K562 treated with DMSO at 1 percent for 4 hours (cell line): ENCODE results near the gene S100A5. TPM values are rescaled to one million over a fixed set of nuclear protein-coding genes. Genes with fewer than 3 reads are reported as not detected.

Experiments used
- total RNA-seq: library from RNA; unstranded; fragments of 300-600 nt; gene quantifications from 2 replicates; pipeline ENCODE4 v1.2.3, GENCODE V29; 2022; ENCODE audit not compliant: insufficient read depth

S100A5 gene, protein sequence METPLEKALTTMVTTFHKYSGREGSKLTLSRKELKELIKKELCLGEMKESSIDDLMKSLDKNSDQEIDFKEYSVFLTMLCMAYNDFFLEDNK
- total RNA-seq = not detected in 2 replicates

DNA sequence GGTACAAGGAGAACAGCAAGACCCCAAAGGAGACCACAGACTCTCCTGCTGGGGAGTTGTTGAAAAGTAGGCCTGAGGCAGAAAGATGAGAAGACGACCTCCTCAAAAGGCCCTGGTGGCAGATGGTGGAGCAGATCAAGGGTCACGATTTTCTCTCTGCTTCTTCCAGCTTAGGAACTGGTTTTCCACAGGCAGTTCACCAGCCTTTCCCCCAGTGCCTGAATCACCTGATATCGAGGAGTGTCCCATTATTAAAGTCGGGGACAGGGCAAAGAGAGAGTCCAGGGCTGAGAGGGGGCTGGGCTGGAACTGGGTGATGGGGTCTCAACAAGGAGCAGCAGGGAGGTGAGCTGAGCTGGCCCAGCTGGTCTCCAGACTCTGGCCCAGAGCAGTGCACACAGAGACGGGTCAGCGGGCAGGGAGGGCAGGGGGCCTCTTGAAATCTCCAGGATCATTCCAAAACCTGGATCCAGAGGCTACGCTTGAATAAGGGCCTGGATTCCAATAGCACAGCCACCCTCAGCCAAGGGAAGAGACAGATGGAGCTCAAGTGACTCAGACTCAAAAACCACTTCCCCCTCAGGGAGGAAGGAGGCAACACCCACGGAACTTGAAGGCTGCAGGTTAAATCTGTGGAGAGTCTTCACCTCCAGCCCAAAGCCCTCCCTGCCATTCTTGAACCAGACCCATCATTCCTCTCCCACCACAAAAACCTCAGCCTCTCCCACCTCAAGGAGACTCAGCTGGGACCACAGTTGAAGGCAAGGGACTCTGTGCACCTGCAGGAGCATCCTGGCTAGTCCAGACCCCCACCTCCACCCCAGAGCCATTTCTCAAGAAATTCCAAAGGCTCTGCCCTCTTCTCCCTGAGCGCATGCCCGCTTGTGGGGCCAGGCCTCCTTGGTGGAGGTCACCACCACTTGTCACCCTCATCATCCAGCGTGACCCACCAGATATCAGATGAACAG, at the start of gene S100A5:
TSS of gene S100A5 (minus strand) at position 541 of the 968 bp plus-strand sequence. CDS start 743 bp downstream, outside the sequence.

DNA sequence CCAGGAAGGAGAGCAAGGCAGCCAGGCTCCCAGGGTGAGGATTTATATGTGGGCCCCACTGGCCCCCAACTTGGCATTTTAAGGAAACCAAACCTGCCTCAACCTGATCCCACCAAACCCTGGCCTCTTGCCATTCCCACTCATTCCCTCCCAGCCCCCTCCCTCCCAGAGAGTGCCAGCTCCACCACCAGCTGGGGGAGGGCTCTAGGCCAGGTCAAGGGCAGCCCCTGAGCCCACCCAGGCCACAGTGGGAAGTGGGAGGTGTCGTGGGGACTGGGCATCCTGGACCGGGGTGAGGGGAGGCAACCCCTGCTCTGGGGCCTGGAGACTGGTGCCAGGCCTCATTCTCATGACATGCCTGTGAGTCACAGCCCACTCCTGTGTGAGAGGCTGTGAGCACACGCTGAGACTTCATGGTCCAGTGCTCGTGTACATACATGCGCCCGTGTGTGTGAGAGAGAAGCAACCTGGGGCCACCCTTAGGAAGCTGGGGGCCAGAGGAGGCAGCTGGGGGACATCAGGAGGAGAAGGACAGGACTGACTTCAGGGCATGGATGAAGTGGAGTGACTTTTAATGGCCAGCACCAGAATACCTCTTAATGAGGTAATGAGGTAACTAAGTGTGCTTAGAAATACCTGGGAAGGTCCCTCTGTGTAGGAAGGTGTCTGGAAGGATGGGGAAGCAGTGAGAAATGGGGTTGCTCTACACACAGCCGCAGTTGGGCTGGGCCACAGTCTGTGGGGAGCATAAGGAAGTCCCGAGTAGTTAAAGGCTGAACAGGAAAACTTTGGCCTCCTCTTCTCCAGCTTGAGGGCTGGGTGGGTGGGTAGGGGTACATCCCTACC, 25.0 kb upstream of the S100A5 start, which contains the start of gene S100A2:
TSS of gene S100A2 (minus strand) at position 316 of the 846 bp plus-strand sequence. CDS start 1,967 bp downstream, outside the sequence.

DNA sequence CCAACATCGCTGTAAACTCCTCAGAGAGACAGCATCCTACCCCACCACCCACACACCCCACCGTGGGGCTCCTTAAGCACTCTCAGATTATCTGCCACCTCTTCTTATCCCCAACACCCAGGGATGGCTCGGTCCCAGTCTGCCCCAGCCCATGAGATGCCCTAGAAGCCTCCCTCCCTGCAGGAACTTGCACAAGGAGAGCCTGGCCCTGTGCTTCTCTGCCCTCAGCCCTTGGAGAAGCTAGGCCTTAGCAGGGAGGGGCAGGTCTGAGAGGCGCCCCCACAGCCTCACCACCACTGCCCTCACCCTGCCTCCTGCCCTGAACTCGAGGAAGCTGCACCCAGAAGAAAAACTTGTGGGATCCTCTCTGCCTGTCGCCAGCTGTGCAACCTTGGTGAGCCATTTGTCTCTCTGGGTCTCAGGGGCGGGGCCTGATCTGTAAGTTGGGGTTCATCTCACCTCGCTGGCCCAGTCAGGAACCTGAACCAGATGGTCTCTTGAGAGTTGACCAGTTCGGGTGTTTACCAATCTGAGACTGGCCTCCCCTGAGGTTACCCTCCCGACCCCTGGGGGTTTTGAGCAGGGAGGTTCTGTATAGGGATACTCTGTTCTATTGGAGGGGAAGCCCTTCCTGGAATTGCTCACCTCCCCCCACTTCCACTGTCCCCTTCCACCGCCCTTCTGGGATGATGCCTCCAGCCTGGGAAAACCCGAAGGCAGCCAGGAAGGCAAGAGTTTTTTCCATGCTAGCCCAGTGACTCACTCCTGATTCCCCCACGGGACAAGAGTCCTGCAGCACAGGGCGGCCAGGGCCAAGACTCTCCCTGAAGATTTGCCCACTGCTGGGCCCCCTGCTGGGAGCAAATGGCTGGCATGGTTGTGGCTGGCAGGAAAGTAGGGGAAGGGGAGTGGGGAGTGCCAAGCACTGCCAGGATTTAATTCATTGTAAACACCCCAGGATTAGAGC, 8.3 kb upstream of the S100A5 start, which contains the start of gene S100A3:
TSS of gene S100A3 (minus strand) at position 537 of the 967 bp plus-strand sequence. CDS start 773 bp downstream, outside the sequence.

DNA sequence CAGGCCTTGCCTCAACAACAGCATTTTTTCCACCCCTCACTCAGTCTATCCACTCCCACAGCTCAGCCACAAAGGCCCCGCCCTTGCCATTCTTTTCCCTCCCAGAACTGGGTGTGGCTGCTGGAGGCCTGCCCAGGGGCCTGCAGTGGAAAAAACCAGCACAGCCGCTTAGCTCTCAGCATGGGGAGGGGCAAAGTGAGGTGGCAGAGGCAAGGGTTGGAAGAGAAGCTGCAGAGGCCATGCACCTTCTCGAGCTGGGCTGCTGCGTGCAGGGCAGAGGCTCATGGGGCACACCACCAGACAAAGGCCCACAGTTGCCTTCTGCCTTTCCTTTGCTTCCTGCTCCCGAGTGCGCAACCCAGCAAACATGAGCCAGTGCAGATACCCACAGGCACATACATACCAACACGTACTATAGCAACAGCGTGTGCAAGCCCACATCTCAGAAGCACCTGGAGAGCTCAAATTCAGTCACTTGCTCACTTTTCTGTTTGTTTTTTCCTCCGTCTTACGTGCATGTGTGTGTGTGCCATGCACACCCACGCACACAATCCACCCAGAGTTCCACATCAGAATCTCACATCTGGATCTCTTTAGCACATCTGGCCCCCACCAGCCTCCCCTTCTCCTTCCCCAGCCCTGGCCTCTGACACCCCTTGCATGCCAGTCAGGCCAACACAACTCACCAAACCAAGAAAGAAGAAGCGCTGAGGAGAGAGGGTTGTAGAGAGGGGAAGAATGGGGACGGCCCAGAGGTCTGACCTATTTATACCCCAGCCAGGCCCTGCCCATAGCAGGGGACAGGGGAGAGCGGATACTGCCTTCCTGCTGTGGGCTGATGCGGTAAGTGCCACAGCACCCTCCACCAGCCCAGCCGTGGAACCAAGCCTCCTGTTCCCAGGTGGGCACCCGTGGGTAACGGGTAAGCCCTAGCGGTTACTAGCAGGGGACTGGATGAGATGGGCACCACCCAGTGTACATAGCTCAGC, 4.6 kb upstream of the S100A5 start, which contains the start of gene S100A4:
TSS of gene S100A4 (minus strand) at position 740 of the 989 bp plus-strand sequence. CDS start 1,012 bp downstream, outside the sequence.

DNA sequence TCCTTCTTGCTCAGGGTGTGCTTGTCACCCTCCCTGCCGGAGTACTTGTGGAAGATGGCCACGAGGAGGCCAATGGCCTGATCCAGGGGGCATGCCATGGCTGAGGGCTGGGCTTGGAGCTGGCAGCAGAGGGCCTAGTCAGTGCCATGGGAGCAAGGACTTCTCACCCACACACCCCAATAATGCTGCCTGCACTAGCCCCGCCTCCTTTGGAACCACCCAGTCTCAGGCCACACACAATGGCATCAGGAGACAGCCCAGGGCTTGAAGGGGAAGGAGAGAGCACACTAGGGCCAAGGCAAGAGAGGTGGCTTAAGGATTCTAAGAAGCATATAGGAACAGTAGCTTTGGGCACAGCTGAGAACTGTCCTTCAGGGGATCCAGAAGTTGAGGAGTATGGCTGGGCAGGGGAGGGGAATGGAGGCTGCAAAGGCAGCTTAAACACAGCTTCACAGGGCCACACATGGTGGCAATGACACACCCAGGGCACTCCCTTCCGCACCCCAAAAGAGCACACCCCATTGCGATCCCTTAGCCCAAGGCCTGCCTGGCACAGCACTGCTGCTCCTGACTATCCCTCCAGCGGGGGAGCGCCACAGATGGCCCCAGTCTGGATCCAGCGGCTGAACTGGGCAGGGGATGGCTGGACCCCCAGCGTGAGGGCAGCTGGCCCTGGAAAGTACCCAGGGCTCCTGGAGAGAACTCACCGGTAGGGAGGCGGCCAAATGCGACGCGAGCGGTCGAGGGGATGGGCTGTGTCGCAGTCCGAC, 5.3 kb downstream of the S100A5 start, which contains the start of gene S100A6:
TSS of gene S100A6 (minus strand) at position 750 of the 770 bp plus-strand sequence. CDS start at position 98, 652 bp downstream.

Other genes with a start within 250 kb of the S100A5 start
- gene PGLYRP3, start 228.0 kb downstream of the S100A5 start, total RNA-seq = 1.4 and 1.9 TPM in 2 replicates
- gene PGLYRP4, start 192.1 kb downstream of the S100A5 start, total RNA-seq = 2.2 and 2.3 TPM in 2 replicates
- not detected in 2 replicates for gene S100A9, start 183.1 kb downstream of the S100A5 start, total RNA-seq
- not detected in 2 replicates for gene S100A12, start 165.3 kb downstream of the S100A5 start, total RNA-seq
- gene S100A8, start 149.9 kb downstream of the S100A5 start, total RNA-seq = not detected in 2 replicates
- gene S100A7A, start 124.4 kb downstream of the S100A5 start, total RNA-seq = not detected in 2 replicates
- gene S100A7, start 80.3 kb downstream of the S100A5 start, total RNA-seq = not detected in 2 replicates
- gene S100A6, start 4.9 kb downstream of the S100A5 start, total RNA-seq = 23.2 and 29.1 TPM in 2 replicates
- gene S100A4, start 4.9 kb upstream of the S100A5 start, total RNA-seq = 12.2 and 17.9 TPM in 2 replicates
- not detected in 2 replicates for gene S100A3, start 8.3 kb upstream of the S100A5 start, total RNA-seq
- gene S100A2, start 24.9 kb upstream of the S100A5 start, total RNA-seq = not detected in 2 replicates
- 5.0 and 5.1 TPM in 2 replicates for gene S100A16, start 72.2 kb upstream of the S100A5 start, total RNA-seq
- gene S100A14, start 75.4 kb upstream of the S100A5 start, total RNA-seq = not detected in 2 replicates
- gene S100A13, start 86.6 kb upstream of the S100A5 start, total RNA-seq = 134 and 148 TPM in 2 replicates
- gene S100A1, start 87.5 kb upstream of the S100A5 start, total RNA-seq = 74.1 and 76.0 TPM in 2 replicates
- gene CHTOP, start 93.1 kb upstream of the S100A5 start, total RNA-seq = 46.5 and 61.4 TPM in 2 replicates
- gene SNAPIN, start 117.8 kb upstream of the S100A5 start, total RNA-seq = 24.9 and 30.9 TPM in 2 replicates
- 279 and 280 TPM in 2 replicates for gene ILF2, start 130.1 kb upstream of the S100A5 start, total RNA-seq
- gene NPR1, start 137.8 kb upstream of the S100A5 start, total RNA-seq = not detected in 2 replicates
- 18.9 and 20.4 TPM in 2 replicates for gene INTS3, start 187.1 kb upstream of the S100A5 start, total RNA-seq
- gene SLC27A3, start 234.5 kb upstream of the S100A5 start, total RNA-seq = 8.4 and 12.6 TPM in 2 replicates